ENCODE data around the gene PIEZO2.

GRCh38 chr18:10757946-10758345, 391.4 kb downstream of the PIEZO2 start:
- no peak for TF ChIP-seq CTCF (IDR thresholded peaks at IDR 0.05)
- TF ChIP-seq POLR2AphosphoS5 (IDR thresholded peaks at IDR 0.05) = no peak
- no peak for TF ChIP-seq POLR2A (IDR thresholded peaks at IDR 0.05)

All from breast epithelium (tissue), 3 donors.